ENCODE measurements around the gene ANXA6. TPM values are rescaled to one million over a fixed set of nuclear protein-coding genes. Genes with fewer than 3 reads are reported as not detected.

The ANXA6 gene
- total and polyA plus RNA-seq, 2 of the 4 experiments (the other 2 are of a cell fraction) = 355 to 610 TPM

DNA sequence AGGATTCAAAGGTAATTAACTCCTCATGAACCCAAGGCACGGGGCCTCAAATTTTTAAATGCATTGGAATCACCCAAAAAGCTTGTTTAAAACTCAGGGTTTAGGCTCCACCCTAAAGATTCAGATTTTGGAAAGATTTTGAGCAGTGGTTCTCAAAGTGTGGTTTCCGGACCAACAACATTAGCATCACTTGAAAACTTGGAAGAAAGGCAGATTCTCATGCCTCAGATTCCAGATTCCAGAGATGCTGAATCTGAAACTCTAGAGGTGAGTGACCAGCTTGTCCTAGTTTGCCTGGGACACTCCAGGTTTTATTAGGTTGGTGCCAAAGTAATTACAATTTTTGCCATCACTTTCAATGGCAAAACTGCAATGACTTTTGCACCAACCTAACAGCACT lies 52.0 kb downstream of the ANXA6 start:
- in situ Hi-C loops (cut with MboI; ENCODE audit: low sequenced_read_pairs) = no loop called here

More for the DNA sequence above, 52.0 kb downstream of the ANXA6 start:
- Histone ChIP-seq H4K91ac (ENCODE audit: insufficient read depth, low read depth, low read length) (no peak overlapping the region), H3K56ac (ENCODE audit: extremely low read depth, insufficient read depth, low read length) (no peak overlapping the region), H3K4me2 (ENCODE audit: low read depth, low read length) (no peak overlapping the region), H2AK9ac (replicated peaks; ENCODE audit: low read depth, low read length, poor library complexity) (no peak overlapping the region), H2BK15ac (ENCODE audit: low read depth, low read length) (no peak overlapping the region), H3K4me1 (ENCODE audit: control insufficient read depth, insufficient read depth, low read length) (peaks cover 16% of the 10 kb centered on the region), H3K36me3 (ENCODE audit: control insufficient read depth, insufficient read depth, low read length) (peaks cover 80% of the 10 kb centered on the region), H3K4ac (ENCODE audit: low read depth, low read length) (no peak overlapping the region), H3K9me3 (ENCODE audit: control insufficient read depth, insufficient read depth, low read length) (no peaks in the 10 kb centered on the region), H3K14ac (replicated peaks; ENCODE audit: low read depth, low read length) (no peak overlapping the region), H3K18ac (ENCODE audit: low read depth, low read length) (no peak overlapping the region; the same call in 1 of the 2 replicates), H2AK5ac (ENCODE audit: low read depth, low read length) (no peak overlapping the region), H3K23ac (ENCODE audit: low read depth, low read length) (no peak overlapping the region), H4K20me1 (ENCODE audit: insufficient read depth, low read length) (peaks cover 10% of the 10 kb centered on the region; the same call in 1 of the 2 replicates), H2BK120ac (ENCODE audit: low read depth, low read length) (no peak overlapping the region), H2BK20ac (ENCODE audit: low read depth, low read length) (no peak overlapping the region), H3K27me3 (ENCODE audit: control insufficient read depth, insufficient read depth, low read length) (no peaks in the 10 kb centered on the region), H2AFZ (replicated peaks; ENCODE audit: low read length, poor library complexity) (no peak overlapping the region), H2BK5ac (ENCODE audit: low read depth, low read length, poor library complexity, severe bottlenecking) (no peak overlapping the region), H3K4me3 (ENCODE audit: insufficient read depth, low read depth, low read length) (no peak overlapping the region), H4K5ac (ENCODE audit: low read depth, low read length) (no peak overlapping the region), H3K9me1 (ENCODE audit: insufficient read depth, low read length) (peaks cover 30% of the 10 kb centered on the region), H3K79me1 (ENCODE audit: low read depth in 1 of 2, low read length in 2 of 2) (peaks cover 29 to 57% of the 10 kb centered on the region in 2 experiments), H3K27ac (ENCODE audit: insufficient read depth, low read length) (no peak overlapping the region), H4K8ac (ENCODE audit: low read depth in 2 of 2, low read length in 2 of 2) (peak overlapping the region in 1 of 2 experiments; percentile 25; a peak in 1 of 4 replicates), H3K9ac (ENCODE audit: low read depth, low read length) (no peak overlapping the region)
- 100% methylated on average over 1 of the region's 2 CpGs; no CpG with 5 or more reads in 1 of the 2 experiments for WGBS, 2 experiments (ENCODE audit: extremely low coverage in 2 of 2, insufficient read length in 1 of 2)
- ATAC-seq (ENCODE audit: low read depth) (no peak), DNase-seq (no peak)
- POLR2A ChIA-PET (ENCODE audit: unreplicated experiment) = no interaction called here
- TF ChIP-seq, protein P1, sequence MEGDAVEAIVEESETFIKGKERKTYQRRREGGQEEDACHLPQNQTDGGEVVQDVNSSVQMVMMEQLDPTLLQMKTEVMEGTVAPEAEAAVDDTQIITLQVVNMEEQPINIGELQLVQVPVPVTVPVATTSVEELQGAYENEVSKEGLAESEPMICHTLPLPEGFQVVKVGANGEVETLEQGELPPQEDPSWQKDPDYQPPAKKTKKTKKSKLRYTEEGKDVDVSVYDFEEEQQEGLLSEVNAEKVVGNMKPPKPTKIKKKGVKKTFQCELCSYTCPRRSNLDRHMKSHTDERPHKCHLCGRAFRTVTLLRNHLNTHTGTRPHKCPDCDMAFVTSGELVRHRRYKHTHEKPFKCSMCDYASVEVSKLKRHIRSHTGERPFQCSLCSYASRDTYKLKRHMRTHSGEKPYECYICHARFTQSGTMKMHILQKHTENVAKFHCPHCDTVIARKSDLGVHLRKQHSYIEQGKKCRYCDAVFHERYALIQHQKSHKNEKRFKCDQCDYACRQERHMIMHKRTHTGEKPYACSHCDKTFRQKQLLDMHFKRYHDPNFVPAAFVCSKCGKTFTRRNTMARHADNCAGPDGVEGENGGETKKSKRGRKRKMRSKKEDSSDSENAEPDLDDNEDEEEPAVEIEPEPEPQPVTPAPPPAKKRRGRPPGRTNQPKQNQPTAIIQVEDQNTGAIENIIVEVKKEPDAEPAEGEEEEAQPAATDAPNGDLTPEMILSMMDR (conservative IDR thresholded peaks at IDR 0.05; ENCODE audit: low read depth, low read length) = no peak
- TF ChIP-seq CEBPB (IDR thresholded peaks at IDR 0.05; ENCODE audit: low read depth, low read length) = no peak
- TF ChIP-seq NFE2L2 (IDR thresholded peaks at IDR 0.05; ENCODE audit: low read depth, low read length) = no peak
- TF ChIP-seq RFX5 (IDR thresholded peaks at IDR 0.05; ENCODE audit: low read depth, low read length) = no peak
- no peak for TF ChIP-seq MAZ (IDR thresholded peaks at IDR 0.05; ENCODE audit: borderline replicate concordance, low read depth, low read length)
- TF ChIP-seq, protein P2, sequence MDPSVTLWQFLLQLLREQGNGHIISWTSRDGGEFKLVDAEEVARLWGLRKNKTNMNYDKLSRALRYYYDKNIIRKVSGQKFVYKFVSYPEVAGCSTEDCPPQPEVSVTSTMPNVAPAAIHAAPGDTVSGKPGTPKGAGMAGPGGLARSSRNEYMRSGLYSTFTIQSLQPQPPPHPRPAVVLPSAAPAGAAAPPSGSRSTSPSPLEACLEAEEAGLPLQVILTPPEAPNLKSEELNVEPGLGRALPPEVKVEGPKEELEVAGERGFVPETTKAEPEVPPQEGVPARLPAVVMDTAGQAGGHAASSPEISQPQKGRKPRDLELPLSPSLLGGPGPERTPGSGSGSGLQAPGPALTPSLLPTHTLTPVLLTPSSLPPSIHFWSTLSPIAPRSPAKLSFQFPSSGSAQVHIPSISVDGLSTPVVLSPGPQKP (IDR thresholded peaks at IDR 0.05; ENCODE audit: borderline replicate concordance, low read depth, low read length) = no peak
- TF ChIP-seq RCOR1 (IDR thresholded peaks at IDR 0.05; ENCODE audit: insufficient replicate concordance, low read length) = no peak
- TF ChIP-seq MAFK (IDR thresholded peaks at IDR 0.05; ENCODE audit: low read depth, low read length) = no peak
- TF ChIP-seq POLR2A (IDR thresholded peaks at IDR 0.05; ENCODE audit: low read depth, low read length) = no peak
- no peak for TF ChIP-seq FOS (IDR thresholded peaks at IDR 0.05; ENCODE audit: low read depth, low read length)
- TF ChIP-seq BHLHE40 (IDR thresholded peaks at IDR 0.05; ENCODE audit: low read depth, low read length) = no peak
- no peak for TF ChIP-seq SMC3 (IDR thresholded peaks at IDR 0.05; ENCODE audit: low read depth, low read length)
- no peak for TF ChIP-seq MXI1 (IDR thresholded peaks at IDR 0.05; ENCODE audit: borderline replicate concordance, low read depth, low read length)
- no peak for TF ChIP-seq CHD1 (IDR thresholded peaks at IDR 0.05; ENCODE audit: low read depth, low read length)
- TF ChIP-seq, protein P3, sequence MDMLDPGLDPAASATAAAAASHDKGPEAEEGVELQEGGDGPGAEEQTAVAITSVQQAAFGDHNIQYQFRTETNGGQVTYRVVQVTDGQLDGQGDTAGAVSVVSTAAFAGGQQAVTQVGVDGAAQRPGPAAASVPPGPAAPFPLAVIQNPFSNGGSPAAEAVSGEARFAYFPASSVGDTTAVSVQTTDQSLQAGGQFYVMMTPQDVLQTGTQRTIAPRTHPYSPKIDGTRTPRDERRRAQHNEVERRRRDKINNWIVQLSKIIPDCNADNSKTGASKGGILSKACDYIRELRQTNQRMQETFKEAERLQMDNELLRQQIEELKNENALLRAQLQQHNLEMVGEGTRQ (IDR thresholded peaks at IDR 0.05; ENCODE audit: low read depth, low read length) = no peak
- intact Hi-C loops (cut with micrococcal nuclease) (no loop called here), dilution Hi-C loops (cut with HindIII; ENCODE audit: low sequenced_read_pairs, unreplicated experiment) (no loop called here)
- CTCF ChIA-PET = no interaction called here
- BruUV-seq (replicated peaks) = no TSS peak

Data from IMR-90 (cell line).